Prostate gland (tissue), 2 donors: ENCODE measurements around the gene SLC22A3.

ENCODE experiments used
- CTCF ChIP-seq, 4 experiments: fragments of 200-600 bp in 2 of 4; fragments of 450-650 bp in 2 of 4; sonication (generic) in 2 of 4; IDR thresholded peaks; 1 replicate in 3 of 4; 2 replicates in 1 of 4; pipeline ENCODE4 v1.5.1; 2016 to 2019; ENCODE audit warnings: antibody characterized with exemption in 4 of 4, mild to moderate bottlenecking in 2 of 4, moderate library complexity in 2 of 4
- POLR2A ChIP-seq: fragments of 450-650 bp; IDR thresholded peaks from one replicate; pipeline ENCODE4 v1.6.1; 2016; ENCODE audit warnings: antibody characterized with exemption, mild to moderate bottlenecking

- TF ChIP-seq CTCF (IDR thresholded peaks at IDR 0.05) (no peak), POLR2A (no peak)
Observed at GRCh38 chr6:160417146-160417545, 69.0 kb downstream of the SLC22A3 start.
